ENCODE results near the gene RAC2. TPM values are rescaled to one million over a fixed set of nuclear protein-coding genes. Genes with fewer than 3 reads are reported as not detected.
"Not testable (repeated sequence)": the region's sequence is repeated elsewhere in the genome, so short reads cannot be mapped to it uniquely, and the experiment has no call there.

RAC2 gene
- total RNA-seq, 6 donors from 2014 or later, result 22.1 to 126 (median 65.2) TPM

- TF ChIP-seq CTCF (IDR thresholded peaks at IDR 0.05) (no peak), POLR2A (IDR thresholded peaks at IDR 0.05) (no peak), EP300 (IDR thresholded peaks at IDR 0.05) (no peak), POLR2AphosphoS5 (IDR thresholded peaks at IDR 0.05) (no peak)
- Histone ChIP-seq H3K27me3 (peaks cover 0 to 5% (median 0%) of the 10 kb centered on the region in 4 donors), H3K36me3 (no peaks in the 10 kb centered on the region)
Measured at GRCh38 chr22:37255558-37256006, 11.5 kb upstream of the RAC2 start.

GRCh38 chr22:37254867-37255233 is 10.8 kb upstream of the RAC2 start:
- ATAC-seq (ENCODE audit: low FRiP score in 2 of 2), result no peak
- 61 to 67% methylated on average over 5 of the region's 5 CpGs for WGBS, 2 donors
- Histone ChIP-seq H3K27ac (no peak overlapping the region), H3K4me1 (peaks cover 0 to 6% (median 2%) of the 10 kb centered on the region in 4 donors), H3K4me3 (no peak overlapping the region), H3K36me3 (no peaks in the 10 kb centered on the region), H3K27me3 (peaks cover 0 to 5% (median 0%) of the 10 kb centered on the region in 4 donors), H3K9me3 (no peaks in the 10 kb centered on the region)
- no peak for DNase-seq
- no peak for TF ChIP-seq POLR2AphosphoS5 (IDR thresholded peaks at IDR 0.05)
- TF ChIP-seq EP300 (IDR thresholded peaks at IDR 0.05), result no peak
- no peak for TF ChIP-seq CTCF (IDR thresholded peaks at IDR 0.05)
- TF ChIP-seq POLR2A (IDR thresholded peaks at IDR 0.05), result no peak

More at GRCh38 chr22:37255558-37256006, 11.5 kb upstream of the RAC2 start:
- no peaks in the 10 kb centered on the region for H3K9me3 ChIP-seq
- DNase-seq (no peak), ATAC-seq (ENCODE audit: low FRiP score in 2 of 2) (no peak)
- no peak overlapping the region for H3K4me3 ChIP-seq
- no peak overlapping the region for H3K27ac ChIP-seq
- H3K4me1 ChIP-seq, result peaks cover 0 to 6% (median 4%) of the 10 kb centered on the region in 4 donors

DNA sequence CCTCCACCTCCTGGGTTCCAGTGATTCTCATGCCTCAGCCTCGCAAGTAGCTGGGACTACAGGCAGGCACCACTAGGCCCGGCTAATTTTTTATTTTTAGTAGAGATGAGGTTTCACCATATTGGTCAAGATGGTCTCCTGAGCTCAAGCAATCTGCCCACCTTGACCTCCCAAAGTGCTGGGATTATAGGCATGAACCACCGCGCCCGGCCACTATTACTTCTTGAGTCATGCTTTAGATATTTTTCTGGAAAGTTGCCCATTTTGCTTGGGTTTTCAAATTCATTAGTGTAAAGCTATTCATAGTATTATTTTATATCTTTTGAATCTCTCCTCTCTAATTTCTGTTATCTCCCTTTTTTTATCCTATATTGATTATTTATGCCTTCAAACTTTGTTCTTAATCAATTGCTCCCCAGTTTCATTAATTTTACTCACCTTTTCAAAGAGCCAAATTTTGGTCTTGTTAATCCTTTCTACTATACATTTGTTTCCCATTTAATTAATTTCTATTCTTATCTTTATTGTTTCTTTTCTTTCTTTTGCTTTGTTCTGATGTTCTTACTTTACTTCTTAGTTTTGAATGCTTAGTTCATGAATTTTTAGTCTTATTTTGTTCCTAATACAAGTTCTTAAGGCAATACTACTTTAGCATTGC is 10.3 kb upstream of the RAC2 start:
- WGBS, 2 donors, result 81 to 90% methylated on average over 5 of the region's 5 CpGs
- Histone ChIP-seq H3K4me1 (peaks cover 0 to 3% (median 1%) of the 10 kb centered on the region in 4 donors), H3K36me3 (no peaks in the 10 kb centered on the region), H3K27me3 (peaks cover 0 to 4% (median 0%) of the 10 kb centered on the region in 4 donors), H3K9me3 (no peaks in the 10 kb centered on the region), H3K27ac (no peak overlapping the region), H3K4me3 (no peak overlapping the region)
- no peak for TF ChIP-seq POLR2AphosphoS5 (IDR thresholded peaks at IDR 0.05)
- DNase-seq (peak in 1 of 2 donors; percentile 5), ATAC-seq (ENCODE audit: low FRiP score in 2 of 2) (no peak)

- no peak for ATAC-seq (ENCODE audit: low FRiP score in 2 of 2)
- no peak overlapping the region for H3K4me3 ChIP-seq
- H3K27me3 ChIP-seq, result no peaks in the 10 kb centered on the region
- WGBS, 2 donors, result 50 to 59% methylated on average over 7 of the region's 7 CpGs
- no peaks in the 10 kb centered on the region for H3K4me1 ChIP-seq
- TF ChIP-seq EP300 (IDR thresholded peaks at IDR 0.05) (no peak), POLR2A (IDR thresholded peaks at IDR 0.05) (no peak), CTCF (IDR thresholded peaks at IDR 0.05) (no peak), POLR2AphosphoS5 (IDR thresholded peaks at IDR 0.05) (no peak)
- no peaks in the 10 kb centered on the region for H3K9me3 ChIP-seq
- H3K27ac ChIP-seq, result no peak overlapping the region
- DNase-seq, result peak in 1 of 2 donors; percentile 6
- H3K36me3 ChIP-seq, result no peaks in the 10 kb centered on the region
Measured at GRCh38 chr22:37253126-37253660, 9.1 kb upstream of the RAC2 start.

DNA sequence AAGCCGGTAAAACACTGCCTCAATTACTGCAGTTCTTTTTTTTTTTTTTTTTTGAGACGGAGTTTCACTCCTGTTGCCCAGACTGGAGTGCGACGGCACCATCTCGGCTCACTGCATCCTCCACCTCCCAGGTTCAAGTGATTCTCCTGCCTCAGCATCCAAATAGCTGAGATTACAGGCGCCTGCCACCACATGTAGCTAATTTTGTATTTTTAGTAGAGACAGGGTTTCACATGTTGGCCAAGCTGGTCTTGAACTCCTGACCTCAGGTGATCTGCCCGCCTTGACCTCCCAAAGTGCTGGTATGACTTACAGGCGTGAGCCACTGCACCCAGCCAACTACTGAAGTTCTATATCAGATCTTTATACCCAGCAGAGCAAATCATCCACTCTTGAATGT is 7.8 kb upstream of the RAC2 start:
- H3K36me3 ChIP-seq; H3K4me1 ChIP-seq; H3K27me3 ChIP-seq; DNase-seq; H3K4me3 ChIP-seq; H3K27ac ChIP-seq; ATAC-seq (ENCODE audit: low FRiP score in 2 of 2); H3K9me3 ChIP-seq: not testable (repeated sequence)
- WGBS, 2 donors, result 84 to 86% methylated on average over 8 of the region's 8 CpGs

DNA sequence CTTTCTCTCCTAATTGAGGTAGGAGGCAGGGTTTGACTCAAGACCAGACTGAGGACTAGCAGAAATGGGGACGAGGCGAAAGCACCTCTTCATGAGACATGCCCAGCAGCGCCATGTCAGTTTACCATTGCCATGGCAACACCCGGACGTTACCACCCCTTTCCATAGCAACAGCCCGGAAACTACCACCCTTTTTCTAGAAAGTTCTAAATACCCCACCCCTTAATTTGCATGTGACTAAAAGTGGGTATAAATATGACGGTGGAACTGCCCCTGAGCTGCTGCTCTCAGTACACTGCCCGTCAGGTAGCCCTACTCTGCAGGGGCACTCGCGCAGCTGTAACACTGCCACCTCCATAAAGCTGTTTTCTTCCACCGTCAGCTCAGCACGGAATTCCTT is 5.9 kb upstream of the RAC2 start:
- no peaks in the 10 kb centered on the region for H3K27me3 ChIP-seq
- H3K36me3 ChIP-seq, result no peaks in the 10 kb centered on the region
- WGBS, 2 donors, result 80 to 81% methylated on average over 12 of the region's 12 CpGs
- no peak for TF ChIP-seq EP300 (IDR thresholded peaks at IDR 0.05)
- TF ChIP-seq POLR2A (IDR thresholded peaks at IDR 0.05), result no peak
- TF ChIP-seq POLR2AphosphoS5 (IDR thresholded peaks at IDR 0.05), result no peak
- no peak for TF ChIP-seq CTCF (IDR thresholded peaks at IDR 0.05)
- ATAC-seq (ENCODE audit: low FRiP score in 2 of 2) (no peak), DNase-seq (peak in 1 of 2 donors; percentile 17)
- peaks cover 0 to 3% (median 2%) of the 10 kb centered on the region in 4 donors for H3K4me1 ChIP-seq
- no peaks in the 10 kb centered on the region for H3K9me3 ChIP-seq
- no peak overlapping the region for H3K27ac ChIP-seq
- no peak overlapping the region for H3K4me3 ChIP-seq
